Trophoblast cell (in vitro differentiated cells and primary cell): Measurements from ENCODE around the gene RRAGB.

Experiments used
- DNase-seq, 2 donors: peaks; one replicate each; pipeline ENCODE4 v3.0.0-alpha.2; 2016
- H2AFZ ChIP-seq: 2 replicates; pipeline ENCODE4 v1.6.1; 2013; ENCODE audit warnings: low read length, moderate library complexity, mild to moderate bottlenecking; ENCODE audit not compliant: insufficient read depth, poor library complexity
- H2AK5ac ChIP-seq: 2 replicates; pipeline ENCODE4 v1.6.1; 2013; ENCODE audit warnings: mild to moderate bottlenecking, low read length
- H2BK120ac ChIP-seq: 2 replicates; pipeline ENCODE4 v1.6.1; 2013; ENCODE audit warnings: low read length, mild to moderate bottlenecking, moderate library complexity; ENCODE audit not compliant: insufficient read depth, poor library complexity
- H2BK12ac ChIP-seq: 2 replicates; pipeline ENCODE4 v1.6.1; 2013; ENCODE audit warnings: mild to moderate bottlenecking, low read length, moderate library complexity
- H2BK5ac ChIP-seq: 2 replicates; pipeline ENCODE4 v1.6.1; 2013; ENCODE audit warnings: low read length, low read depth, moderate library complexity, mild to moderate bottlenecking; ENCODE audit not compliant: poor library complexity
- H3K14ac ChIP-seq: 2 replicates; pipeline ENCODE4 v1.6.1; 2013; ENCODE audit warnings: mild to moderate bottlenecking, low read length
- H3K18ac ChIP-seq: 2 replicates; pipeline ENCODE4 v1.6.1; 2013; ENCODE audit warnings: mild to moderate bottlenecking, low read length
- H3K23ac ChIP-seq: 2 replicates; pipeline ENCODE4 v1.6.1; 2013; ENCODE audit warnings: low read length
- H3K27ac ChIP-seq: 2 replicates; pipeline ENCODE4 v1.5.1; 2013; ENCODE audit warnings: low read depth, mild to moderate bottlenecking, inconsistent platforms, low read length, moderate library complexity
- H3K27me3 ChIP-seq: 2 replicates; pipeline ENCODE4 v1.6.1; 2013; ENCODE audit warnings: inconsistent platforms, mild to moderate bottlenecking, low read length, moderate library complexity; ENCODE audit not compliant: insufficient read depth
- H3K36me3 ChIP-seq, 2 experiments: 1 replicate in 1 of 2; 2 replicates in 1 of 2; pipeline ENCODE4 v1.6.1; 2013; ENCODE audit warnings: low read length in 2 of 2, mild to moderate bottlenecking in 2 of 2, moderate library complexity in 1 of 2; ENCODE audit not compliant: insufficient read depth in 2 of 2, control insufficient read depth in 1 of 2
- H3K4ac ChIP-seq: 2 replicates; pipeline ENCODE4 v1.6.1; 2013; ENCODE audit warnings: low read depth, mild to moderate bottlenecking, low read length, moderate library complexity
- H3K4me1 ChIP-seq, 2 experiments: 1 replicate in 1 of 2; 2 replicates in 1 of 2; pipeline ENCODE4 v1.6.1; 2013; ENCODE audit warnings: low read length in 2 of 2, mild to moderate bottlenecking in 2 of 2, moderate library complexity in 1 of 2; ENCODE audit not compliant: insufficient read depth in 2 of 2, control insufficient read depth in 1 of 2
- H3K4me2 ChIP-seq: 2 replicates; pipeline ENCODE4 v1.6.1; 2013; ENCODE audit warnings: inconsistent platforms, mild to moderate bottlenecking, low read length, moderate library complexity
- H3K4me3 ChIP-seq: 2 replicates; pipeline ENCODE4 v1.5.1; 2013; ENCODE audit warnings: mild to moderate bottlenecking, low read depth, low read length, inconsistent platforms
- H3K79me1 ChIP-seq: one replicate; pipeline ENCODE4 v1.6.1; 2013; ENCODE audit warnings: low read length
- H3K79me2 ChIP-seq: 2 replicates; pipeline ENCODE4 v1.6.1; 2013; ENCODE audit warnings: low read length, mild to moderate bottlenecking; ENCODE audit not compliant: control insufficient read depth, insufficient read depth, poor library complexity
- H3K9ac ChIP-seq: 2 replicates; pipeline ENCODE4 v1.6.1; 2013; ENCODE audit warnings: mild to moderate bottlenecking, low read length
- H3K9me3 ChIP-seq: 2 replicates; pipeline ENCODE4 v1.6.1; 2013; ENCODE audit warnings: low read depth, mild to moderate bottlenecking, control low read depth, inconsistent platforms, low read length; ENCODE audit not compliant: insufficient read depth
- H4K12ac ChIP-seq: 2 replicates; pipeline ENCODE4 v1.6.1; 2013; ENCODE audit warnings: low read depth, mild to moderate bottlenecking, low read length, moderate library complexity
- H4K8ac ChIP-seq: 2 replicates; pipeline ENCODE4 v1.6.1; 2013; ENCODE audit warnings: low read depth, mild to moderate bottlenecking, low read length, moderate library complexity
- H4K91ac ChIP-seq: one replicate; pipeline ENCODE4 v1.6.1; 2013; ENCODE audit warnings: low read depth, mild to moderate bottlenecking, low read length, moderate library complexity
- WGBS: extraction: QIAGEN DNeasy Blood & Tissue Kit; methylation state at CpG from one replicate; pipeline ENCODE4 v1.1.7; 2013; ENCODE audit warnings: missing lambda C conversion rate; ENCODE audit not compliant: insufficient read length, insufficient coverage; ENCODE audit errors: extremely low coverage; 5-methylcytosine and 5-hydroxymethylcytosine counted together

RRAGB gene

GRCh38 chrX:55709735-55710134 lies 7.8 kb upstream of the RRAGB start:
- Histone ChIP-seq H3K36me3 (no peaks in the 10 kb centered on the region), H3K23ac (no peak overlapping the region), H4K8ac (no peak overlapping the region), H3K18ac (no peak overlapping the region), H3K4me2 (no peak overlapping the region), H3K4ac (no peak overlapping the region), H3K27ac (no peak overlapping the region), H3K27me3 (no peaks in the 10 kb centered on the region), H4K12ac (no peak overlapping the region), H3K14ac (no peak overlapping the region), H2BK5ac (no peak overlapping the region), H3K4me1 (no peaks in the 10 kb centered on the region), H3K9me3 (no peaks in the 10 kb centered on the region), H2AK5ac (no peak overlapping the region), H3K79me2 (no peaks in the 10 kb centered on the region), H3K9ac (no peak overlapping the region), H3K4me3 (no peak overlapping the region), H4K91ac (no peak overlapping the region), H2BK12ac (no peak overlapping the region), H3K79me1 (no peaks in the 10 kb centered on the region), H2AFZ (no peak overlapping the region), H2BK120ac (no peak overlapping the region)
- WGBS = no CpG with 5 or more reads among the region's 1 CpG
- no peak for DNase-seq

- Histone ChIP-seq H3K9me3 (no peaks in the 10 kb centered on the region), H4K8ac (no peak overlapping the region), H3K23ac (no peak overlapping the region), H3K36me3 (no peaks in the 10 kb centered on the region), H3K27ac (no peak overlapping the region), H2BK120ac (no peak overlapping the region), H3K4ac (no peak overlapping the region), H3K27me3 (no peaks in the 10 kb centered on the region), H2AFZ (no peak overlapping the region), H3K4me3 (no peak overlapping the region), H2BK5ac (no peak overlapping the region), H3K79me1 (no peaks in the 10 kb centered on the region), H3K14ac (no peak overlapping the region), H3K9ac (no peak overlapping the region), H3K18ac (no peak overlapping the region), H3K79me2 (no peaks in the 10 kb centered on the region), H2BK12ac (no peak overlapping the region), H3K4me1 (no peaks in the 10 kb centered on the region), H2AK5ac (no peak overlapping the region), H3K4me2 (no peak overlapping the region), H4K91ac (no peak overlapping the region), H4K12ac (no peak overlapping the region)
- WGBS = no CpG with 5 or more reads among the region's 3 CpGs
- peak; percentile 3 to 45 for DNase-seq
Measured at GRCh38 chrX:55710701-55711100, 6.8 kb upstream of the RRAGB start.

GRCh38 chrX:55713631-55714030 lies 3.9 kb upstream of the RRAGB start:
- peaks cover 8% of the 10 kb centered on the region for H3K79me1 ChIP-seq
- H4K8ac ChIP-seq = no peak overlapping the region
- no peaks in the 10 kb centered on the region for H3K36me3 ChIP-seq
- H2AK5ac ChIP-seq = no peak overlapping the region
- no peak overlapping the region for H4K91ac ChIP-seq
- no peak overlapping the region for H3K27ac ChIP-seq
- peaks cover 4% of the 10 kb centered on the region for H3K79me2 ChIP-seq
- no peak overlapping the region for H3K18ac ChIP-seq
- no peaks in the 10 kb centered on the region for H3K9me3 ChIP-seq
- H2BK5ac ChIP-seq = no peak overlapping the region
- H3K23ac ChIP-seq = no peak overlapping the region
- no peaks in the 10 kb centered on the region for H3K27me3 ChIP-seq
- H4K12ac ChIP-seq = no peak overlapping the region
- H3K4ac ChIP-seq = no peak overlapping the region
- H3K4me2 ChIP-seq = no peak overlapping the region
- no peak overlapping the region for H3K4me3 ChIP-seq
- H2BK12ac ChIP-seq = no peak overlapping the region
- WGBS = no CpG with 5 or more reads among the region's 1 CpG
- H3K4me1 ChIP-seq = no peaks in the 10 kb centered on the region
- H3K14ac ChIP-seq = no peak overlapping the region
- H2BK120ac ChIP-seq = no peak overlapping the region
- H3K9ac ChIP-seq = no peak overlapping the region
- H2AFZ ChIP-seq = no peak overlapping the region
- peak in 1 of 2 donors; percentile 18 for DNase-seq

GRCh38 chrX:55714161-55714560 lies 3.4 kb upstream of the RRAGB start:
- H3K4me1 ChIP-seq = no peaks in the 10 kb centered on the region
- no peak overlapping the region for H2BK120ac ChIP-seq
- H3K14ac ChIP-seq = no peak overlapping the region
- no peak overlapping the region for H3K4ac ChIP-seq
- H4K91ac ChIP-seq = no peak overlapping the region
- H3K9me3 ChIP-seq = no peaks in the 10 kb centered on the region
- H3K27ac ChIP-seq = no peak overlapping the region
- H3K9ac ChIP-seq = no peak overlapping the region
- H4K8ac ChIP-seq = no peak overlapping the region
- H4K12ac ChIP-seq = no peak overlapping the region
- no peak overlapping the region for H3K4me2 ChIP-seq
- no CpG with 5 or more reads among the region's 5 CpGs for WGBS
- H2BK12ac ChIP-seq = no peak overlapping the region
- no peak overlapping the region for H3K23ac ChIP-seq
- H2AK5ac ChIP-seq = no peak overlapping the region
- no peak overlapping the region for H3K18ac ChIP-seq
- H2AFZ ChIP-seq = no peak overlapping the region
- H2BK5ac ChIP-seq = no peak overlapping the region
- no peaks in the 10 kb centered on the region for H3K27me3 ChIP-seq
- H3K79me2 ChIP-seq = peaks cover 4% of the 10 kb centered on the region
- H3K36me3 ChIP-seq = no peaks in the 10 kb centered on the region
- no peak for DNase-seq
- no peak overlapping the region for H3K4me3 ChIP-seq
- H3K79me1 ChIP-seq = peaks cover 8% of the 10 kb centered on the region
